Heart left ventricle (tissue), 13 donors: Measurements from ENCODE around the gene GPALPP1.

Experiments
- POLR2A ChIP-seq, 2 donors: fragments of 450-650 bp; IDR thresholded peaks; one replicate each; pipeline ENCODE4 v1.6.1; 2017; ENCODE audit warnings: antibody characterized with exemption in 2 of 2, mild to moderate bottlenecking in 2 of 2, moderate library complexity in 2 of 2
- TF ChIP-seq, protein P1 (sequence below), 12 donors: fragments of 200-600 bp; sonication (generic) in 4 of 12; IDR thresholded peaks; one replicate each; pipeline versions ENCODE4 v1.5.0 to v1.8.0; 2018 to 2022; ENCODE audit warnings: antibody characterized with exemption in 12 of 12, mild to moderate bottlenecking in 5 of 12
- donor health status: ischemic (EF 13 %, LVEDD 7.1; RV severe dilation, severe dysfunction).
- donor health status: DM: no; HTN: yes; CAD: no.
- donor health status: DM: no; HTN: no; CAD: no.
- donor health status: ischemic (EF 25% LVEDD 6.9; RV normal size, moderate dysfunction).
- donor health status: ischemic (EF 25% LVEDD 5.7; RV mildly dilated, moderate dysfunction).
- donor health status: ischemic (EF 35%, LVEDD 5.7; RV mildly dilated, moderate dysfunction).
- donor health status: nonischemic (EF 11% LVEDD 7.7; RV severe dilation, severe dysfunction).
- donor health status: DM: yes; HTN: yes; CAD: no.
- donor health status: PGD.
- donor health status: ischemic (EF 29% LVEDD 5.4; RV normal size, mild dysfunction).
- donor health status: nonischemic (EF 23%, LVEDD 6.1; RV moderate dilation, normal function).

DNA sequence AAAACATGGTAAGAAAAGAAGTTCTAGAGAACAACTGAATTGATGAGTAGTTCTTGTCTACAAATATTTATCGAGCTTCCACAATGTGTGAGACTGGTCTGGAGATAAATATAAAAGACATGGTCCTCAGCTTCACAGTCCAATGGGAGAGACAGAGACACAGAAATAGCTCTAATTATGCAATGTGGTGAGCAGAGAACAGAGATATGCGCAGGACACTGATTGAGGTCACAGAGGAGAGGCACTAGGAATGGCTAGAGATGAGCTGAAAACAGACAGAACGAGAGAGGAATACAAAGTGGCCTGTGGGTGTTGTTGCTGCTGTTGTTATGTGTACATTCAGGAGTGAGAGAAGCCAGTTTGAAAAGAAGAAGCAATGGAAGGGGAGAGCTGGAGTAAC lies 53.2 kb downstream of the GPALPP1 start:
- TF ChIP-seq, protein P1, sequence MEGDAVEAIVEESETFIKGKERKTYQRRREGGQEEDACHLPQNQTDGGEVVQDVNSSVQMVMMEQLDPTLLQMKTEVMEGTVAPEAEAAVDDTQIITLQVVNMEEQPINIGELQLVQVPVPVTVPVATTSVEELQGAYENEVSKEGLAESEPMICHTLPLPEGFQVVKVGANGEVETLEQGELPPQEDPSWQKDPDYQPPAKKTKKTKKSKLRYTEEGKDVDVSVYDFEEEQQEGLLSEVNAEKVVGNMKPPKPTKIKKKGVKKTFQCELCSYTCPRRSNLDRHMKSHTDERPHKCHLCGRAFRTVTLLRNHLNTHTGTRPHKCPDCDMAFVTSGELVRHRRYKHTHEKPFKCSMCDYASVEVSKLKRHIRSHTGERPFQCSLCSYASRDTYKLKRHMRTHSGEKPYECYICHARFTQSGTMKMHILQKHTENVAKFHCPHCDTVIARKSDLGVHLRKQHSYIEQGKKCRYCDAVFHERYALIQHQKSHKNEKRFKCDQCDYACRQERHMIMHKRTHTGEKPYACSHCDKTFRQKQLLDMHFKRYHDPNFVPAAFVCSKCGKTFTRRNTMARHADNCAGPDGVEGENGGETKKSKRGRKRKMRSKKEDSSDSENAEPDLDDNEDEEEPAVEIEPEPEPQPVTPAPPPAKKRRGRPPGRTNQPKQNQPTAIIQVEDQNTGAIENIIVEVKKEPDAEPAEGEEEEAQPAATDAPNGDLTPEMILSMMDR (IDR thresholded peaks at IDR 0.05), result no peak
- no peak for TF ChIP-seq POLR2A (IDR thresholded peaks at IDR 0.05)
